Endothelial cell of umbilical vein (primary cell): Measurements from ENCODE around the gene HOXB4. TPM values are rescaled to one million over a fixed set of nuclear protein-coding genes. Genes with fewer than 3 reads are reported as not detected.

Experiments
- BruUV-seq: library from RNA; stranded (reverse); fragments of 400-500 nt; replicated peaks from 2 replicates; lab custom pipeline; 2021; lab: Mats Ljungman, UMichigan
- CTCF ChIA-PET: fragments of 300-600, 350-600 bp; sonication (Branson Sonifier 250); formaldehyde crosslinking; loops from one replicate; lab custom pipeline; 2021; ENCODE audit warnings: antibody characterized with exemption, inconsistent platforms; lab: Charles Lee
- POLR2A ChIA-PET: fragments of 300-600, 350-600 bp; sonication (Branson Sonifier 250); formaldehyde crosslinking; loops from one replicate; lab custom pipeline; 2021; ENCODE audit warnings: antibody characterized with exemption, inconsistent platforms; lab: Charles Lee
- DNase-seq: peaks from one replicate; pipeline ENCODE4 v3.0.0-alpha.2; 2011; ENCODE audit warnings: low read depth, low spot score
- FAIRE-seq: peaks from 2 replicates; lab custom pipeline; 2011; peaks lifted over from hg19 to GRCh38; lab: Jason Lieb, UNC
- H2AFZ ChIP-seq: 2 replicates; pipeline ENCODE4 v1.6.0; 2012; ENCODE audit warnings: low read depth, low read length, control low read depth, inconsistent platforms
- H3K27ac ChIP-seq: 2 replicates; pipeline ENCODE4 v1.5.1; 2011; ENCODE audit warnings: low read depth, mild to moderate bottlenecking, control low read depth, low read length, moderate library complexity; ENCODE audit not compliant: insufficient read depth
- H3K27me3 ChIP-seq, 2 experiments: 2 replicates each; pipeline versions ENCODE4 v1.6.0 to v1.6.1; 2011; ENCODE audit warnings: low read length in 2 of 2, mixed read lengths in 1 of 2; ENCODE audit not compliant: control insufficient read depth in 2 of 2, insufficient read depth in 2 of 2
- H3K36me3 ChIP-seq, 2 experiments: 2 replicates in 1 of 2; 3 replicates in 1 of 2; pipeline ENCODE4 v1.5.1; 2011; ENCODE audit warnings: low read length in 2 of 2, mild to moderate bottlenecking in 1 of 2, moderate library complexity in 1 of 2; ENCODE audit not compliant: control insufficient read depth in 2 of 2, insufficient read depth in 2 of 2; ENCODE audit errors: extremely low read depth in 1 of 2
- H3K4me1 ChIP-seq: 3 replicates; pipeline ENCODE4 v1.5.1; 2011; ENCODE audit warnings: mild to moderate bottlenecking, low read length; ENCODE audit not compliant: control insufficient read depth, insufficient read depth; ENCODE audit errors: extremely low read depth
- H3K4me2 ChIP-seq: 2 replicates; pipeline ENCODE4 v1.6.1; 2011; ENCODE audit warnings: low read length, control low read depth, mixed read lengths; ENCODE audit not compliant: insufficient read depth
- H3K4me3 ChIP-seq, 3 experiments: fragments of 200-600 bp in 1 of 3; sonication (generic), shearing (Covaris generic) in 1 of 3; replicated peaks in 1 of 3; 2 replicates each; pipeline ENCODE4 v1.5.1; 2011 to 2016; ENCODE audit warnings: control low read depth in 3 of 3, low read length in 3 of 3, mild to moderate bottlenecking in 2 of 3, inconsistent platforms in 1 of 3, low read depth in 1 of 3, moderate library complexity in 1 of 3; ENCODE audit not compliant: insufficient read depth in 1 of 3
- H3K79me2 ChIP-seq: 2 replicates; pipeline ENCODE4 v1.6.0; 2012; ENCODE audit warnings: low read length, inconsistent platforms; ENCODE audit not compliant: control insufficient read depth, insufficient read depth
- H3K9ac ChIP-seq: replicated peaks from 2 replicates; pipeline ENCODE3; 2011; ENCODE audit warnings: low read length, control low read depth; ENCODE audit not compliant: insufficient read depth; ENCODE audit errors: extremely low read depth
- H3K9me1 ChIP-seq: replicated peaks from 3 replicates; pipeline ENCODE4 v1.6.0; 2011; ENCODE audit warnings: mild to moderate bottlenecking, low read length; ENCODE audit not compliant: control insufficient read depth, insufficient read depth; ENCODE audit errors: extremely low read depth
- H3K9me3 ChIP-seq: replicated peaks from 2 replicates; pipeline ENCODE4 v1.5.1; 2012; ENCODE audit warnings: low read length, inconsistent platforms; ENCODE audit not compliant: control insufficient read depth, insufficient read depth
- H4K20me1 ChIP-seq: replicated peaks from 2 replicates; pipeline ENCODE3; 2011; ENCODE audit warnings: mild to moderate bottlenecking, low read length; ENCODE audit not compliant: control insufficient read depth, insufficient read depth; ENCODE audit errors: extremely low read depth
- EZH2 ChIP-seq: IDR thresholded peaks from 2 replicates; pipeline ENCODE4 v1.6.1; 2012; ENCODE audit warnings: borderline replicate concordance, low read depth, mild to moderate bottlenecking, moderate library complexity, low read length, inconsistent platforms; ENCODE audit not compliant: severe bottlenecking
- FOS ChIP-seq: IDR thresholded peaks from 2 replicates; pipeline ENCODE4 v1.6.1; 2011; ENCODE audit warnings: mild to moderate bottlenecking, low read length, moderate library complexity, borderline replicate concordance; ENCODE audit not compliant: insufficient read depth
- GATA2 ChIP-seq: IDR thresholded peaks from 2 replicates; pipeline ENCODE4 v1.7.0; 2011; ENCODE audit warnings: low read depth, mild to moderate bottlenecking, moderate library complexity, mixed read lengths, low read length; ENCODE audit not compliant: insufficient read length, insufficient read depth
- JUN ChIP-seq: IDR thresholded peaks from 2 replicates; pipeline ENCODE4 v1.6.1; 2011; ENCODE audit warnings: borderline replicate concordance, low read depth; ENCODE audit not compliant: insufficient read length, insufficient read depth
- MYC ChIP-seq: IDR thresholded peaks from one replicate; pipeline ENCODE4 v1.6.1; 2011; ENCODE audit warnings: mild to moderate bottlenecking, low read depth, low read length
- POLR2A ChIP-seq: IDR thresholded peaks from 2 replicates; pipeline ENCODE4 v1.6.1; 2012; ENCODE audit warnings: low read depth, mild to moderate bottlenecking, control low read depth, low read length
- POLR2AphosphoS5 ChIP-seq: IDR thresholded peaks from 2 replicates; pipeline ENCODE4 v1.6.1; 2012; ENCODE audit warnings: low read depth, mild to moderate bottlenecking, control low read depth, low read length, moderate library complexity; ENCODE audit not compliant: insufficient read depth
- dilution Hi-C: fragments of 300-500 bp; cut with MboI; formaldehyde crosslinking; loops from one replicate; pipeline ENCODE4 v1.15.0; 2019; ENCODE audit warnings: low sequenced_read_pairs; ENCODE audit not compliant: extremely low pct_ligation_motif_present
- intact Hi-C: fragments of 100-400 bp; cut with micrococcal nuclease; formaldehyde crosslinking; loops from one replicate; pipeline ENCODE4 v1.10.0; 2022
- polyA plus RNA-seq, 4 experiments: library from polyadenylated mRNA; depleted of rRNA in 3 of 4; stranded (reverse) in 3 of 4; unstranded in 1 of 4; fragments of >200 nt; gene quantifications; 2 replicates each; pipeline versions ENCODE4 v1.2.1 to v1.2.3, GENCODE V29; 2011 to 2012; ENCODE audit warnings: missing spikeins in 1 of 4
- total RNA-seq: library from RNA; stranded (reverse); gene quantifications from 2 replicates; pipeline ENCODE4 v1.2.3, GENCODE V29; 2021
- TF ChIP-seq, protein P1 (sequence below): IDR thresholded peaks from 2 replicates; pipeline ENCODE4 v1.6.1; 2011; ENCODE audit not compliant: insufficient read depth, insufficient read length
- TF ChIP-seq, protein P2 (sequence below), 2 donors: IDR thresholded peaks; 1 replicate in 1 of 2; 2 replicates in 1 of 2; pipeline ENCODE4 v1.5.1; 2011; ENCODE audit warnings: low read length in 2 of 2, mild to moderate bottlenecking in 2 of 2, moderate library complexity in 2 of 2, control low read depth in 1 of 2, inconsistent platforms in 1 of 2, low read depth in 1 of 2; ENCODE audit not compliant: insufficient read depth in 1 of 2; ENCODE audit errors: extremely low read depth in 1 of 2

Gene HOXB4
- total and polyA plus RNA-seq, 2 donors (not counting 3 experiments of a cell fraction or from before 2014, with no cell fraction given), result 4.6 to 13.1 TPM

DNA sequence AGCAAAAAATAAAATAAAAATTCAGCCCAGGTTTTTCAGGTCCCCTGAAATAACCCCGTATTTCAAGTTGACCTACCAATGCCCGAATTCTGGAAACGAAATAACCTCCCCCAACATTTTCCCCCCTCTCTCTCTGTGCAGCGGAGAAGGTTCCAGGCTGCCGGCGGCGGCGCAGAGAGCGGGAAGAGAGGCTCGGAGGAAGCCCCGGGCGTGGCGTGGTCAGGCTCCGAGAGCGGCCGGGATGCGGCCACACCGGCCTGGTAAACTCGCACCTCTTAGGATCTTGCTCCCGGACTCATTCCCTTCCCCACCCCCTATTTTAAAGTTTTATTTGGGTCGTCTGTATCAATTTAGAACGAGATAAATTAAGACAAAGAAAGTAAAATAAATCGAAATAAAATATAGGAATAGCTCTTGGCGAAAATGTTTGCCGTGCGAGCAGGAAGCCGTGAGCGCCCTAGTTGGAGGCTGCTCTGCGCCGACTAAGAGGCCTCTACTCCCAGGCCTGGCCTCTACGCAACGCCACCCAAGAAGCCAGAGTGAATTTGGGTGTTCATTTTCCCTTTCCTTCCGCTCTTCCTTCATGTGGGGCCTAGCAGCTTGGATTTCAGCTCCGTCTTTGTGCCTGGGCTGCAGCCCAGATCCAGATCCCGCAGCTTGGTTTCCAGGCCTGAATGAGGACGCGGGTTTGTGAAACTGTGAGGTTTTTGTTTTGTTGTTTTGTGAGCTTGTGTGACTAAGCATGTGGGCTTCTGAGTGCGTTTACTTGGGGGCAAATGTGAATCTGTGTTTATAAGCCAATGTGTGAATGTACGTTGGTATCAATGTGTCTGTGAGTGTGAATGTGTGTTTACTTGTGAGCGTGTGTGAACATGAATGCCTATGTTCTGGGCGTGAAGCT lies 28.1 kb upstream of the HOXB4 start:
- Histone ChIP-seq H3K36me3 (no peaks in the 10 kb centered on the region), H3K4me1 (peaks cover 29% of the 10 kb centered on the region), H3K9me3 (no peaks in the 10 kb centered on the region), H3K79me2 (peaks cover 47% of the 10 kb centered on the region), H3K27ac (no peak overlapping the region), H3K9me1 (no peaks in the 10 kb centered on the region), H3K27me3 (no peaks in the 10 kb centered on the region), H3K9ac (no peak overlapping the region), H3K4me2 (peak overlapping the region; percentile 95), H3K4me3 (no peak overlapping the region), H2AFZ (peak overlapping the region; percentile 77), H4K20me1 (no peaks in the 10 kb centered on the region)
- DNase-seq, result no peak
- peak; percentile 58 for FAIRE-seq
- TF ChIP-seq POLR2AphosphoS5 (no peak), JUN (no peak), GATA2 (no peak), MYC (no peak), POLR2A (no peak), FOS (no peak), EZH2 (no peak)
- TF ChIP-seq, protein P1, sequence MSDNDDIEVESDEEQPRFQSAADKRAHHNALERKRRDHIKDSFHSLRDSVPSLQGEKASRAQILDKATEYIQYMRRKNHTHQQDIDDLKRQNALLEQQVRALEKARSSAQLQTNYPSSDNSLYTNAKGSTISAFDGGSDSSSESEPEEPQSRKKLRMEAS, result no peak
- TF ChIP-seq, protein P2, sequence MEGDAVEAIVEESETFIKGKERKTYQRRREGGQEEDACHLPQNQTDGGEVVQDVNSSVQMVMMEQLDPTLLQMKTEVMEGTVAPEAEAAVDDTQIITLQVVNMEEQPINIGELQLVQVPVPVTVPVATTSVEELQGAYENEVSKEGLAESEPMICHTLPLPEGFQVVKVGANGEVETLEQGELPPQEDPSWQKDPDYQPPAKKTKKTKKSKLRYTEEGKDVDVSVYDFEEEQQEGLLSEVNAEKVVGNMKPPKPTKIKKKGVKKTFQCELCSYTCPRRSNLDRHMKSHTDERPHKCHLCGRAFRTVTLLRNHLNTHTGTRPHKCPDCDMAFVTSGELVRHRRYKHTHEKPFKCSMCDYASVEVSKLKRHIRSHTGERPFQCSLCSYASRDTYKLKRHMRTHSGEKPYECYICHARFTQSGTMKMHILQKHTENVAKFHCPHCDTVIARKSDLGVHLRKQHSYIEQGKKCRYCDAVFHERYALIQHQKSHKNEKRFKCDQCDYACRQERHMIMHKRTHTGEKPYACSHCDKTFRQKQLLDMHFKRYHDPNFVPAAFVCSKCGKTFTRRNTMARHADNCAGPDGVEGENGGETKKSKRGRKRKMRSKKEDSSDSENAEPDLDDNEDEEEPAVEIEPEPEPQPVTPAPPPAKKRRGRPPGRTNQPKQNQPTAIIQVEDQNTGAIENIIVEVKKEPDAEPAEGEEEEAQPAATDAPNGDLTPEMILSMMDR (IDR thresholded peaks at IDR 0.05; ENCODE audit: extremely low read depth in 1 of 2, insufficient read depth in 1 of 2, low read depth in 1 of 2, low read length in 2 of 2), result no peak
- CTCF ChIA-PET, result interaction anchor here (1.3 to 1.7 kb wide), 2 partner anchors 12 to 345 kb away, joined by 3 to 4 read pairs; no protein-coding TSS in a partner anchor
- intact Hi-C loops (no loop called here), dilution Hi-C loops (no loop called here)
- POLR2A ChIA-PET, result no interaction called here
- BruUV-seq, result no TSS peak
